ENCODE measurements around the gene PERP. TPM values are rescaled to one million over a fixed set of nuclear protein-coding genes. Genes with fewer than 3 reads are reported as not detected.
"Not testable (repeated sequence)": the region's sequence is repeated elsewhere in the genome, so short reads cannot be mapped to it uniquely, and the experiment has no call there.

PERP gene
- polyA plus RNA-seq (ENCODE audit: insufficient read length), result 17.1 TPM
- long read RNA-seq, donor 1, full-length matches to known transcripts, result 42 of 49 reads
- long read RNA-seq, donor 1, partial matches to known transcripts, result 7 of 49 reads
- long read RNA-seq, donor 1, other reads (novel, unspliced or antisense), result 0 of 49 reads
- long read RNA-seq, donor 2, full-length matches to known transcripts, result 25 of 25 reads
- long read RNA-seq, donor 2, partial matches to known transcripts, result 0 of 25 reads
- long read RNA-seq, donor 2, other reads (novel, unspliced or antisense), result 0 of 25 reads
- long read RNA-seq, donor 3, full-length matches to known transcripts, result 11 of 11 reads
- long read RNA-seq, donor 3, partial matches to known transcripts, result 0 of 11 reads
- long read RNA-seq, donor 3, other reads (novel, unspliced or antisense), result 0 of 11 reads
- long read RNA-seq, donor 4, full-length matches to known transcripts, result 2 of 2 reads
- long read RNA-seq, donor 4, partial matches to known transcripts, result 0 of 2 reads
- long read RNA-seq, donor 4, other reads (novel, unspliced or antisense), result 0 of 2 reads
- long read RNA-seq, donor 5, full-length matches to known transcripts, result 45 of 45 reads
- long read RNA-seq, donor 5, partial matches to known transcripts, result 0 of 45 reads
- long read RNA-seq, donor 5, other reads (novel, unspliced or antisense), result 0 of 45 reads
- long read RNA-seq, donor 6, full-length matches to known transcripts, result 22 of 27 reads
- long read RNA-seq, donor 6, partial matches to known transcripts, result 5 of 27 reads
- long read RNA-seq, donor 6, other reads (novel, unspliced or antisense), result 0 of 27 reads
- long read RNA-seq, donor 7, full-length matches to known transcripts, result 30 of 39 reads
- long read RNA-seq, donor 7, partial matches to known transcripts, result 9 of 39 reads
- long read RNA-seq, donor 7, other reads (novel, unspliced or antisense), result 0 of 39 reads
- long read RNA-seq, donor 8, full-length matches to known transcripts, result 13 of 13 reads
- long read RNA-seq, donor 8, partial matches to known transcripts, result 0 of 13 reads
- long read RNA-seq, donor 8, other reads (novel, unspliced or antisense), result 0 of 13 reads

- no peak for DNase-seq
Measured at GRCh38 chr6:138107078-138107751, at the start of gene PERP. Gene PERP (minus strand): TSS chr6:138107419. CDS start chr6:138107340, 79 bp downstream.

- DNase-seq, result no peak
Measured at GRCh38 chr6:138155443-138155842, 48.2 kb upstream of the PERP start.

- DNase-seq, result no peak
Measured at GRCh38 chr6:138146544-138146943, 39.3 kb upstream of the PERP start.

GRCh38 chr6:138145402-138145801 is 38.2 kb upstream of the PERP start:
- no peak for DNase-seq

GRCh38 chr6:138142806-138143205 is 35.6 kb upstream of the PERP start:
- DNase-seq, result no peak

- DNase-seq, result no peak
Measured at GRCh38 chr6:138129190-138129589, 22.0 kb upstream of the PERP start.

GRCh38 chr6:138128096-138128495 is 20.9 kb upstream of the PERP start:
- DNase-seq, result no peak

GRCh38 chr6:138124096-138124495 is 16.9 kb upstream of the PERP start:
- DNase-seq, result no peak

- DNase-seq, result no peak
Measured at GRCh38 chr6:138119976-138120375, 12.8 kb upstream of the PERP start.

GRCh38 chr6:138119229-138119628 is 12.0 kb upstream of the PERP start:
- not testable (repeated sequence) for DNase-seq

- no peak for DNase-seq
Measured at GRCh38 chr6:138117376-138117914, 10.2 kb upstream of the PERP start.

- no peak for DNase-seq
Measured at GRCh38 chr6:138116661-138116999, 9.4 kb upstream of the PERP start.

GRCh38 chr6:138115877-138116660 is 8.8 kb upstream of the PERP start:
- peak; percentile 68 for DNase-seq

- DNase-seq, result no peak
Measured at GRCh38 chr6:138115201-138115600, 8.0 kb upstream of the PERP start.

GRCh38 chr6:138113588-138114210 is 6.5 kb upstream of the PERP start:
- DNase-seq, result no peak

GRCh38 chr6:138110229-138110628 is 3.0 kb upstream of the PERP start:
- DNase-seq, result no peak

GRCh38 chr6:138109042-138109997 is 2.1 kb upstream of the PERP start:
- DNase-seq, result no peak

GRCh38 chr6:138107752-138108592 is 753 bp upstream of the PERP start:
- no peak for DNase-seq

Data from left kidney (tissue), 8 donors.